HT1080 (cell line): ENCODE measurements around the gene RIOK1. TPM values are rescaled to one million over a fixed set of nuclear protein-coding genes. Genes with fewer than 3 reads are reported as not detected.

Experiments
- DNase-seq: peaks from one replicate; pipeline ENCODE4 v3.0.0-alpha.2; 2015; ENCODE audit warnings: low read depth
- total RNA-seq: library from RNA; depleted of rRNA; stranded (reverse); fragments of >200 nt; shearing (Covaris generic); gene quantifications from 2 replicates; pipeline ENCODE4 v1.2.3, GENCODE V29; 2014

Gene RIOK1
- total RNA-seq, 1 experiment from 2014 or later, result 83.4 TPM

GRCh38 chr6:7406743-7407142 is 17.1 kb downstream of the RIOK1 start:
- no peak for DNase-seq

DNA sequence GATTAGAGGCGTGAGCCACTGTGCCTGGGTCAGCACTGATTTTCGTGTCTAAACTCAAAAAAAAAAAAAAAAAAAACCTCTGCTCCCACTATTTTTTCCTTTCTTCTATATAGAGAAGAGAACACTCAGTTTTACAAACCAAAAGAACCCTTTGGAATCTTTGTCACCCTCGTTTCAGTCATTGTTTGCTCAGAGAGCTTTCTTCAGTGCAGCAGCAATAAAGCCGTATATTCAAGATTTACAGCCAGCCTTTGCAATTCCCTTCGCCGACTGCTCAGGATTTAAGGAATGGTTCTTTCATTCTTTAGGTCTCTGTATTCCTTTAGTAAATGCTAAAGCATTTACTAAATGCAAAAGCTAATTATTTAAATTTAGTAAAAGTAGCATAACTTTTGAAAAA is 20.1 kb downstream of the RIOK1 start:
- DNase-seq, result no peak

DNA sequence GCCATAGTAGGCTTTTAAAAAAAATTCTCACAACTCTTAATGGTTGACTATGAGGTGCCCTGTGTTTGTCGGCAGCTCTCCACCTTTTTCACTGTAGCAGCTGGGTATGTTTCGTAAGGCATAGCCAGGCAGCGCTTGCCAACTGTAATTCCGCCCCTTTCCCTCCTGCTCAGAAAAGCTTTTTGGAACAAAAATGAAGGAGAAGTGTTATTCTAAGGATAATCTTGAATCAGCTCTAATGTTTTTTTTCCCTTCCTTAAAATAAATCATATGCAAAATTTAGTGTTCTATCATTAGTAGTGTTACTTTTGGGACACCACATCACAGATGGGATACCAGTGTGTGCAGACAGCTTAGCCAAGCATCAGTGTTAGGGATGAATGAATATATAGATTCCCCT is 21.2 kb downstream of the RIOK1 start:
- DNase-seq, result no peak

DNA sequence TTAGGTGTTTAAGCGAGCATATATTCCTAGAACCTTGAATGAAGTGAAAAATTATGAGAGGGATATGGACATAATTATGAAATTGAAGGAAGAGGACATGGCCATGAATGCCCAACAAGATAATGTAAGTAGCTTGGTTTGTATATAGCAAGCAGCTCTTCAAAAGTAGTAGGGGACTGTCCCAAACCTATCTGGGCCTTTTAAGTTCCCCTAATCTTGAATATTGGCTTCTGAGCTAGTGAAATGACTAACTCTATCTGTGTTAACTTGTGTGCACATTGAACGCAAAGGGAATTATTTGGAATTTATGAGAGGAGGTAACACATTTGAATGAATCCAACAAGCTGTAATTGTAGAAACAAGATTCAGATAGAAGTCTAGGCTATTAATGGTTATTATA is 21.7 kb downstream of the RIOK1 start:
- DNase-seq, result no peak

GRCh38 chr6:7413151-7413823 is 23.7 kb downstream of the RIOK1 start:
- DNase-seq, result no peak

GRCh38 chr6:7414811-7415210 is 25.2 kb downstream of the RIOK1 start:
- DNase-seq, result no peak

DNA sequence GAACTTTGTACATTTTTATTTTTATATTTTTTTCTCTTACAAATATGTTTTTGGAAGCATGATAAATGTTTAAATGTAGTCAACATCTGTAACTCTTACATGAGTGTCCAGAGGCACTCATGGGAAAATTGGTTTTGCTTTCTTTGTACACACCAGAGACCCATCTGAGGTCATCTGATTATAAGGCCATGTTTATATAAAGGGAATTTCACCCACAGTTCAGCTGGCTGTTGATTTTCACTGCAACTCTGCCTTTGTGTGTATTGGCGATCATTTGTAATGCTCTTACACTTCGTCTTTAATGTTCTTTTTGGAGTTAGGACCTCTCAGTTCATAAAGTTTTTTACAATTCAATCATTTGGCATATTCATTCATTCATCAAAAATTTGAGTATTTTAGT is 28.1 kb downstream of the RIOK1 start:
- no peak for DNase-seq

- no peak for DNase-seq
Observed at GRCh38 chr6:7418238-7418905, 28.8 kb downstream of the RIOK1 start.

GRCh38 chr6:7419065-7419464 is 29.5 kb downstream of the RIOK1 start:
- DNase-seq, result no peak

DNA sequence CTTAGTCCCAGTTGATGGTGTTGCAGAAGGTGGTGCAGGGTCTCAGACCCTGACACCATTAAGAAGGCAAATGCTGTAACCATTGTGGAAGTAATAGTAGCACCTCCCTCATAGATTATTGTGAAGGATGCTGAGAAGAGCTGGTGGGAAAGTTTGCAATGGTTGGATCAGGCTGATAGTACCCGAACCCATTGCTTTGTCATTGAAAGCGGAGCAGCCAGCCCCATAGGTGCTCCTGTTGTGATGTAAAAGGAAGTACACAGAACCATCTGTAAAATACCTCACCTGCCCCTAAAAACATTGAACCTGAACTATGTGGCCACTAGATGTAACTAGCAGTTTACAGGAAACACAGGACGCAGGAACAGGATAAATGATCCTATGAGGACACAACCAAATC is 31.5 kb downstream of the RIOK1 start:
- no peak for DNase-seq

DNA sequence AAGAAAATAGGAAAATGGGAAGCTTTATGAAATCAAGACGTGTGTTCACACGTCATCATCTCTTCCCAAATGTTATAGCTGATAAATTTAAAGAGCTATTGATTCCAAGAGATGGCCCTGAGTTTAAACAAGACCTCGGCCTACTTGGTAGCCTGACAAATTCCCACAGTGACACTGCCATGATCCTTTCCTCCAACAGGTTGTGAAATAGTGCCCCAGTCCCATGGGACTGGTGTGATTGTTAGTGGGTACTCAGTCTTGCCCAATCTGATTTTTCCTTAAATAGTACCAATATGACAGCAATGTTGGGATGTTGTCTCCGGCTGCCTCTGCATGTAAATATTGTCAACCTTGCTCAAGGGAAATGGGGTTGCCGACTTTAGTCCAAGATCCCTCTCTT is 34.5 kb downstream of the RIOK1 start:
- no peak for DNase-seq

- peak; percentile 37 for DNase-seq
Observed at GRCh38 chr6:7424967-7425807, 35.6 kb downstream of the RIOK1 start.

- no peak for DNase-seq
Observed at GRCh38 chr6:7425808-7426190, 36.2 kb downstream of the RIOK1 start.

- DNase-seq, result no peak
Observed at GRCh38 chr6:7426447-7427169, 37.0 kb downstream of the RIOK1 start.

GRCh38 chr6:7431313-7431673 is 41.7 kb downstream of the RIOK1 start:
- DNase-seq, result no peak

GRCh38 chr6:7431674-7432390 is 42.2 kb downstream of the RIOK1 start:
- DNase-seq, result no peak

GRCh38 chr6:7432391-7433120 is 42.9 kb downstream of the RIOK1 start:
- DNase-seq, result no peak

DNA sequence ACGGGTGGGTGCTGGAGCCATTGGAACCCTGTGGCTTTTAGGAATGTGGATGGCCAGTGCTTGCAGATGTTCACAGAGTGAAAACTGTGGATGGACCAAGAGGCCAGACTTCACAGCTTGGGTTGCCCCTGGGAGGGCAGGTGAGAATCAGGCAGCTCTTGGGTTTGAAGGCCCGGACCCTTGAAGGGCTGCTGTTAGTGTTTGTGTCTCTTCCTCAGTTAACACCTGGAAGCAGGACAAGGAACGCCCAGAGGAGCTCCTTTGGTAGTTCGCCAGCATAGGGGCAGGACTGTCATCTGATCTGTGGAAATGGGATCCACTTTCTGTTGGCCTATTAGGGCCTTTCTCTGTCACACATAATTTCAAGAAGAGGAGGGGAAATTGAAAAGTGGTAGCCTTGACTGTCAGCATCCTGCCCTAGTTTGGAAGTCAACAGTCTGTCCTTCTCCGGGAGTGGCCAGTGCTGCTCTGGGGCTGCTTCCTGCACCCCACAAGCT is 43.6 kb downstream of the RIOK1 start:
- DNase-seq, result no peak

DNA sequence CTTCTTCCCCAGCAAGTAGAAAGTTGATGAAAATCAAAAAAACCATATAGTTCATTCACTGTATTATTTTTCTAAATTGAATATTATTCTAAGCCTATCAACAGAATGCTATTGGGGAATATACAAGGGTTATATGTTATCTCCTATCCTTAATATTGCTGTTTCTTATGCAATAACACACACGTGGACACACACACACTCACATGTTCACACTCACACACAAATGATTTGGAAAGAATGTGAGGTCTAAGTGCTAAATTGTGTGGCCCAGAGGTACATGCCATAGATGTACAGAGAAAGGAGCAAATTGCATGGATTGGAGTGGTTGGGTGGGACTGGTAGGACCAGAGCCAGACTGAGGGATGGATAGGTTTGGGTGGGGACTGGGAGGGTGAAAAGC is 45.1 kb downstream of the RIOK1 start:
- no peak for DNase-seq

DNA sequence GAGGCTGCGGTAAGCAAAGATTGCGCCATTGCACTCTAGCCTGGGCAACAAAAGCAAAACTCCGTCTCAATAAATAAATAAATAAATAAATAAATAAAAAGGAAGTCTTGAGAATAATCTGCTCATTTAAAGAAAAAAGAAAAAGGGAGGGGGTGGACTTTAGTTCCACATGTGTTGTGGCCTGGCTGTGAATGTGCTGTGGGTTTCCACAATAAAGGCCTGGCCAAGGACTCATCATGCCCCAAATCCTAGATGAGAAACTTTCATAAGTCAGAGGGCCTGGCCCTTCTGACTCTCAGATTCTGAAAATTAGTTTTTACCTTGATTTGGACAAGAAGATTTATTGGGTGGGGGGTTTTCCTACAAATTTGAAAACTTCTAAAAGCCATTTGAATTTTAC is 48.4 kb downstream of the RIOK1 start:
- DNase-seq, result no peak
